Hepatocyte (in vitro differentiated cells): ENCODE data around the gene MMP8.

Experiments used
- CTCF ChIP-seq: fragments of 200-600 bp; sonication (generic); IDR thresholded peaks from 2 replicates; pipeline ENCODE4 v1.5.1; 2016; ENCODE audit warnings: antibody characterized with exemption, mild to moderate bottlenecking; ENCODE audit not compliant: poor library complexity
- EZH2 ChIP-seq: fragments of 200-600 bp; sonication (generic); IDR thresholded peaks from 2 replicates; pipeline ENCODE4 v1.6.1; 2016; ENCODE audit warnings: antibody characterized with exemption, mild to moderate bottlenecking, borderline replicate concordance

- no peak for TF ChIP-seq CTCF
- no peak for TF ChIP-seq EZH2
Measured at GRCh38 chr11:102709201-102709945, 15.4 kb downstream of the MMP8 start.
